ENCODE measurements around the gene SSH2.

SSH2 gene

DNA sequence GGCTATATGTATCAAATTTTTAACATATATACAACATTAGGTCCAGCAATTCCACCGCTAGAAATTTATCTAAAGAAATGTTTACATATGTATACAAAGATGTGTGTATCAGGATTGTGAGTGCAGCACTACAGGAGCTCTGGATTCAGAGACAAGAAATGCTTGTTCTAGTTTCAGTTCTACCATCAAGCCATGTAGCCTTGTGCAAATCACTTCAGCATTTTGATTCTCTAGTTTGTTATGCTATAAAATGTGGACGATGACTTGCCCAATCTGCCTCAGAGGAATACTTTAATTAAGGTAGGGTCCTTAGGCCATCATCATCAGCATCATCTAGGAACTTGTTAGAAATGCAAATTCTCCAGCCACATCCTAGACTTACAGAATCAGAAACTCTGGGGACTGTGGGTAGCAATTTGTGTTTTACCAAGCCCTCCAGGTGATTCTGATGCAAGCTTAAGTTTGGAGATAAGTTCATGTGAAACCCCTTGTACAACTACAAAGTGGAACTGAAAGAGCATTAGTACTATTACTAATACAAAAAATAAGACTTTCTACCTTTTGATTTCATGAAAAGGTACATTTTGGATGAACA, 176.1 kb downstream of the SSH2 start:
- no peaks in the 10 kb centered on the region for H3K79me2 ChIP-seq
- H3K36me3 ChIP-seq (ENCODE audit: control insufficient read depth, insufficient read depth, low read length) = no peaks in the 10 kb centered on the region
- H3K4me3 ChIP-seq (ENCODE audit: low read depth, low read length) = no peak overlapping the region
- H3K9me3 ChIP-seq (ENCODE audit: control insufficient read depth, low read length) = no peaks in the 10 kb centered on the region
- H2AFZ ChIP-seq = no peak overlapping the region
- no peak overlapping the region for H3K9ac ChIP-seq
- no peaks in the 10 kb centered on the region for H3K27me3 ChIP-seq (ENCODE audit: control insufficient read depth, insufficient read depth, low read length)
- no peaks in the 10 kb centered on the region for H3K4me1 ChIP-seq
- no peak for TF ChIP-seq CTCF (IDR thresholded peaks at IDR 0.05)
- H3K4me2 ChIP-seq (ENCODE audit: low read length) = no peak overlapping the region
- no peak overlapping the region for H3K27ac ChIP-seq

DNA sequence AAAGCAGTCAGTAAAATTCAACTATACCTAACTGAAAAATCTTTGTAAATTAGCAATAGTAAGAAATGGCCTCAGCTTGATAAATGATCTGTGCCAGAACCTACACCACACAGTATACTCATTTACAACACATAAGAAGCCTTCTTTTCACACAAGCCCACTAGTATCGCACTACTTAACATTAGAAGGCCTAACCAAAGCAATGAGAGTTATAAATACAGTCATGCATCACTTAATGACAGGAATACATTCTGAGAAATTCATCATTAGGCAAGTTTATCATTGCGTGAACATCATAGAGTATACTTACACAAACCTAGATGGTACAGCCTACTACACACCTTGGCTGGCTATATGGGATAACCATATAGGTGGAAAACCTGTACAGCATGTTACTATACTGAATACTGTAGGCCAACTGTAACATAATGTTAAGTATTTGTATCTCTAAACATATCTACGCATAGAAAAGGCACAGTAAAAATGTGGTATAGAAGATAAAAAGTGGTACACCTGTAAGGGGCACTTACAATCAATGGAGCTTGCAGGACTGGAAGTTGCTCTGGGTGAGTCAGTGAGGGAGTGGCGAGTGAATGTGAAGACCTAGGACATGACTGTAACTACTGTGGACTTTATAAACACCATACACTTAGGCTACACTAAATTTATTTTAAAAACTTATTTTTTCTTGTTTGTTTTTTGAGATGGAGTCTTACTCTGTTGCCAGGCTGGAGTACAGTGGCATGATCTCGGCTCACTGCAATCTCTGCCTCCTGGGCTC, 180.8 kb downstream of the SSH2 start:
- H3K4me3 ChIP-seq (ENCODE audit: low read depth, low read length) = no peak overlapping the region
- no peak overlapping the region for H2AFZ ChIP-seq
- H3K4me2 ChIP-seq (ENCODE audit: low read length) = no peak overlapping the region
- H3K79me2 ChIP-seq = no peaks in the 10 kb centered on the region
- H3K9ac ChIP-seq = no peak overlapping the region
- H3K27ac ChIP-seq = no peak overlapping the region
- no peaks in the 10 kb centered on the region for H3K36me3 ChIP-seq (ENCODE audit: control insufficient read depth, insufficient read depth, low read length)
- no peaks in the 10 kb centered on the region for H3K27me3 ChIP-seq (ENCODE audit: control insufficient read depth, insufficient read depth, low read length)
- no peak for TF ChIP-seq CTCF (IDR thresholded peaks at IDR 0.05)
- peaks cover 6% of the 10 kb centered on the region for H3K4me1 ChIP-seq
- H3K9me3 ChIP-seq (ENCODE audit: control insufficient read depth, low read length) = no peaks in the 10 kb centered on the region

- no peak overlapping the region for H3K4me3 ChIP-seq (ENCODE audit: low read depth, low read length)
- no peaks in the 10 kb centered on the region for H3K27me3 ChIP-seq (ENCODE audit: control insufficient read depth, insufficient read depth, low read length)
- no peak overlapping the region for H3K9ac ChIP-seq
- no peak overlapping the region for H3K27ac ChIP-seq
- no peak for TF ChIP-seq CTCF (IDR thresholded peaks at IDR 0.05)
- no peaks in the 10 kb centered on the region for H3K9me3 ChIP-seq (ENCODE audit: control insufficient read depth, low read length)
- no peaks in the 10 kb centered on the region for H3K36me3 ChIP-seq (ENCODE audit: control insufficient read depth, insufficient read depth, low read length)
- H3K4me1 ChIP-seq = peaks cover 6% of the 10 kb centered on the region
- H3K4me2 ChIP-seq (ENCODE audit: low read length) = no peak overlapping the region
- no peak overlapping the region for H2AFZ ChIP-seq
- no peaks in the 10 kb centered on the region for H3K79me2 ChIP-seq
Measured at GRCh38 chr17:29748400-29748799, 181.6 kb downstream of the SSH2 start.

DNA sequence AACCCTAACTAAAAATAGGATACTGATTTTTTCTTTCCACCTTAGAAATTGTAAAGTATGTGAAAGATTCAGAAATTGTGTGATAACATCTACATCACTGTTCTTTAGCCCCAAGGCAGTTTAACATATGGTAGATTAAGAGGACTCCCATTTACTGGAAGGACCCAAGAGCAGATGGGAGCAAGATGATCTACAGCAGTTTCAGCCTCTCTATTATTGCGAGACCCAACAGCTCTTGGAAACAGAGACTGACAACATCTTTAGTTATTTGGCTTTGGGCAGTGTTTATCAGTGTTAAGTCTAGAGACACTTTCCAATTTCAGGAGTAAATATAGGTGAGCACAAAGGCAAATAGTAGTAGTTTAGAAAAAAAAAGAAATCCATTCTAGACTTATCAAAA, 182.4 kb downstream of the SSH2 start:
- H3K4me3 ChIP-seq (ENCODE audit: low read depth, low read length) = no peak overlapping the region
- no peaks in the 10 kb centered on the region for H3K79me2 ChIP-seq
- no peak overlapping the region for H3K27ac ChIP-seq
- peaks cover 6% of the 10 kb centered on the region for H3K4me1 ChIP-seq
- H3K36me3 ChIP-seq (ENCODE audit: control insufficient read depth, insufficient read depth, low read length) = no peaks in the 10 kb centered on the region
- no peak overlapping the region for H2AFZ ChIP-seq
- no peak for TF ChIP-seq CTCF (IDR thresholded peaks at IDR 0.05)
- no peaks in the 10 kb centered on the region for H3K9me3 ChIP-seq (ENCODE audit: control insufficient read depth, low read length)
- H3K9ac ChIP-seq = no peak overlapping the region
- no peak overlapping the region for H3K4me2 ChIP-seq (ENCODE audit: low read length)
- H3K27me3 ChIP-seq (ENCODE audit: control insufficient read depth, insufficient read depth, low read length) = no peaks in the 10 kb centered on the region

DNA sequence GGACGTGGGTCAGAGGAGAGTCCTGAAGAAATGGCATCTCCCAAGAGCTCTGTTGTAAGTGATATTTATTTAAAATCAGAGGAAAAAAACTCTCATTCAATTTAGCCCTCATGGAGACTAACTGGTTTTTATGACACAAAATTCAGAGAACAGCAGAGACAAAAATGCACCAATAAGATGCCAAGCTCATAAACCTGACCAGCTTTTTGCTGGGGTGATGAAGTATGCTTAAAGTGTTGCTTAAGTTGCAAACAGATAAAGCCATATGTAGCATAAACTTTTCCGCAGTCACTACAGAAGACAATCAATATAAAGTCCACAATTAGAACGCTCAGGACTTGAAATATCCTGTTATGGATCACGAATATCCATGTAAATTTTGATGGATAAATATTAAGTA, 183.4 kb downstream of the SSH2 start:
- H3K9me3 ChIP-seq (ENCODE audit: control insufficient read depth, low read length) = no peaks in the 10 kb centered on the region
- TF ChIP-seq CTCF (IDR thresholded peaks at IDR 0.05) = no peak
- H2AFZ ChIP-seq = no peak overlapping the region
- H3K4me3 ChIP-seq (ENCODE audit: low read depth, low read length) = no peak overlapping the region
- H3K36me3 ChIP-seq (ENCODE audit: control insufficient read depth, insufficient read depth, low read length) = no peaks in the 10 kb centered on the region
- no peak overlapping the region for H3K9ac ChIP-seq
- no peak overlapping the region for H3K4me2 ChIP-seq (ENCODE audit: low read length)
- no peaks in the 10 kb centered on the region for H3K79me2 ChIP-seq
- H3K4me1 ChIP-seq = peaks cover 6% of the 10 kb centered on the region
- H3K27me3 ChIP-seq (ENCODE audit: control insufficient read depth, insufficient read depth, low read length) = no peaks in the 10 kb centered on the region
- no peak overlapping the region for H3K27ac ChIP-seq

Measured in parathyroid adenoma (tissue), 2 donors.